Endodermal cell (in vitro differentiated cells): ENCODE data around the gene DCAF15. TPM values are rescaled to one million over a fixed set of nuclear protein-coding genes. Genes with fewer than 3 reads are reported as not detected.

Source experiments
- DNase-seq: peaks from one replicate; pipeline ENCODE4 v3.0.0-alpha.2; 2017
- H3K27ac ChIP-seq: 2 replicates; pipeline ENCODE4 v1.5.1; 2013; ENCODE audit warnings: mild to moderate bottlenecking, low read depth, low read length, moderate library complexity
- H3K27me3 ChIP-seq: 2 replicates; pipeline ENCODE4 v1.6.1; 2013; ENCODE audit warnings: mild to moderate bottlenecking, low read length, moderate library complexity; ENCODE audit not compliant: insufficient read depth, control insufficient read depth, poor library complexity, severe bottlenecking
- H3K36me3 ChIP-seq: 2 replicates; pipeline ENCODE4 v1.7.0; 2013; ENCODE audit warnings: mild to moderate bottlenecking, low read length, moderate library complexity; ENCODE audit not compliant: control insufficient read depth, insufficient read depth
- H3K4me1 ChIP-seq: one replicate; pipeline ENCODE4 v1.7.0; 2013; ENCODE audit warnings: low read length; ENCODE audit not compliant: control insufficient read depth, insufficient read depth
- H3K4me3 ChIP-seq: 2 replicates; pipeline ENCODE4 v1.5.1; 2013; ENCODE audit warnings: mild to moderate bottlenecking, low read length, moderate library complexity
- H3K9ac ChIP-seq: 2 replicates; pipeline ENCODE4 v1.6.1; 2013; ENCODE audit warnings: mild to moderate bottlenecking, low read length, moderate library complexity; ENCODE audit not compliant: poor library complexity, severe bottlenecking; ENCODE audit errors: extremely low read depth
- H3K9me3 ChIP-seq: 2 replicates; pipeline ENCODE4 v1.6.1; 2013; ENCODE audit warnings: mild to moderate bottlenecking, low read length, moderate library complexity; ENCODE audit not compliant: control insufficient read depth
- H3K27ac Mint-ChIP-seq: 2 replicates; pipeline ENCODE4 v1.8.0; 2020; ENCODE audit warnings: mixed read lengths
- H3K27me3 Mint-ChIP-seq: 2 replicates; pipeline ENCODE4 v1.8.0; 2021; ENCODE audit warnings: mild to moderate bottlenecking, mixed read lengths; ENCODE audit not compliant: insufficient read depth
- H3K36me3 Mint-ChIP-seq: 2 replicates; pipeline ENCODE4 v1.8.0; 2020; ENCODE audit warnings: low read depth, mixed read lengths
- H3K4me1 Mint-ChIP-seq: 2 replicates; pipeline ENCODE4 v1.8.0; 2020; ENCODE audit warnings: mixed read lengths
- H3K4me3 Mint-ChIP-seq: 2 replicates; pipeline ENCODE4 v1.8.0; 2020; ENCODE audit warnings: mild to moderate bottlenecking, moderate library complexity, mixed read lengths
- H3K9me3 Mint-ChIP-seq: 2 replicates; pipeline ENCODE4 v1.8.0; 2020; ENCODE audit warnings: mild to moderate bottlenecking, mixed read lengths
- CTCF ChIP-seq: fragments of 200-600 bp; sonication (generic); conservative IDR thresholded peaks from 2 replicates; pipeline ENCODE4 v1.5.0; 2021; ENCODE audit warnings: antibody characterized with exemption, mild to moderate bottlenecking
- WGBS, 2 experiments: methylation state at CpG; one replicate each; pipeline versions ENCODE4 v1.1.5 to v1.1.7; 2013; ENCODE audit warnings: missing lambda C conversion rate in 2 of 2, mixed read lengths in 1 of 2; ENCODE audit not compliant: insufficient coverage in 1 of 2, insufficient read length in 1 of 2; 5-methylcytosine and 5-hydroxymethylcytosine counted together
- total RNA-seq, 2 donors: library from RNA; stranded (reverse); fragmentation: NEBNext Ultra II Directional in 1 of 2; extraction: Animal tissue kit (Norgen Biotek cat#: 25700) in 1 of 2; gene quantifications; 2 replicates in 1 of 2; 3 replicates in 1 of 2; pipeline ENCODE4 v1.2.1, GENCODE V29; 2021

The DCAF15 gene
- total RNA-seq, 2 donors from 2014 or later = 62.4 to 72.9 TPM

DNA sequence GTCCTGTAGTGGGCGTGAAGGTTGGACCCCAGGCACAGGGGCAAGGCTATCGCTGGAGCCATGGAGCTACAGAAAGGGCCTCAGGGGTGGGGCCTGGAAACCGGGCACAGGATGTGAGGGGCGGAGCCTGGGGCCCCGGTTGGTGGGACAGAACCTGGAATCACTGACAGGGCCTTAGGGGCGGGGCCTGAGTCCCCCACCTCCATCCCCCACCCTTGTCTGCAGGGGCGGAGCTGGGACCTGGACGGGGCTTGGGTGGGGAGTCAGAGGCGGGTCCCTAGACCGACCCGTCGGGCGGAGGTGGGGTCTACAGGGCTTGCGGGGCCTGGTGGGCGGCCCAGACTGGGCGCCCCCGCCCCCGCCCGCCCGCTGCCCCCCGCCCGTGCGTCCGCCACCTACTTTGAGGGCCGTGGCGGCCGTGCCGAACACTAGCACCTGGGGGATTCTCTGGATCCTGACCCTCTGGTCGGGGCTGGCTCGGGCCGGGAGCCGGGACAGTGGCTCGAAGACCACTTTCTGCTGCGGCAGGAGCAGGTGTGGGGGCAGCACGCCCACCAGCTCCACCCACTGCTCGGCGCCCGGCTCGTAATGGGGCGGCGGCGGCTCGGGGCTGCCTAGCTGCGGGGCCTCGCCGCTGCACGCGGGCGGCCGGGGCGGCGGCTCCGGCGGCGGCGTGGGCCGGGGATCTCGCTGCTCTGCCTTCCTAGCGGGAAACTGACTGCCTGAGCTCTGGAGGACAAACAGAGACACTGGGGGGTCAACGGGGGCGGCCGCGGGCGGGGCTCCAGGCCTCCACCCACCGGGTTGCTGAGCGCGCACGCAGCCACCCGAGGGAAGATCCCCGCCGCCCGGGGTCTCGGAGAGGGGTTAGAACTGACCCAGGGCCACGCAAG is 26.3 kb downstream of the DCAF15 start:
- H3K27ac ChIP-seq = no peak overlapping the region
- peaks cover 10% of the 10 kb centered on the region for H3K4me1 Mint-ChIP-seq
- H3K9ac ChIP-seq = no peak overlapping the region
- no peaks in the 10 kb centered on the region for H3K27me3 ChIP-seq
- peak overlapping the region; percentile 75 for H3K27ac Mint-ChIP-seq
- no peaks in the 10 kb centered on the region for H3K27me3 Mint-ChIP-seq
- H3K4me3 Mint-ChIP-seq = peak overlapping the region; percentile 45
- peak; percentile 100 for DNase-seq
- no peaks in the 10 kb centered on the region for H3K4me1 ChIP-seq
- no peaks in the 10 kb centered on the region for H3K9me3 Mint-ChIP-seq
- H3K9me3 ChIP-seq = no peaks in the 10 kb centered on the region
- H3K36me3 ChIP-seq = peaks cover 13% of the 10 kb centered on the region
- 7 to 12% methylated on average over 17 to 74 of the region's 74 CpGs for WGBS, 2 experiments
- peaks cover 36% of the 10 kb centered on the region for H3K36me3 Mint-ChIP-seq
- peak overlapping the region; percentile 40 for H3K4me3 ChIP-seq
- TF ChIP-seq CTCF = no peak

DNA sequence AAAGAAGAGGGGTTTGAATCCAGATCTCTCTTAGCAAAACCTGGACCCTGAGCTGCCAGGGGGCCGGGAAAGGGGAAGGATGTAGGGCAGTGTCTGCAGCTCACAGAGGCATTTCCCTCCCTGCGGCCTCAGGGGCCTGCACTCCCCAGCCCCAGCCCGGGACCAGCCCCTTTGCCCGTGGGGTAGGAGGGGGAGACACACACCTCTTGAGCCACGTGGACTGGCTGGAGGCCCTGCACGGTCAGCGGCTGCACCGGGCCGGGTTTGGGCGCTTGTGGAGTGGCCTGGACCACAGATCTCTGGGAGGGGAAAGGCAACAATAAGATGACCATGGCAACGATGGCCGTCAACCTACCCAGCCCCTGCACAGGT is 26.9 kb downstream of the DCAF15 start:
- Mint-ChIP-seq H3K9me3 (no peaks in the 10 kb centered on the region), H3K4me1 (peaks cover 6% of the 10 kb centered on the region), H3K36me3 (peaks cover 32% of the 10 kb centered on the region), H3K27ac (no peak overlapping the region), H3K27me3 (no peaks in the 10 kb centered on the region), H3K4me3 (peak overlapping the region; percentile 45)
- Histone ChIP-seq H3K9me3 (no peaks in the 10 kb centered on the region), H3K9ac (no peak overlapping the region), H3K4me1 (no peaks in the 10 kb centered on the region), H3K36me3 (peaks cover 13% of the 10 kb centered on the region), H3K27ac (no peak overlapping the region), H3K27me3 (no peaks in the 10 kb centered on the region), H3K4me3 (peak overlapping the region; percentile 40)
- peak; percentile 70 for DNase-seq
- 37 to 54% methylated on average over 9 to 12 of the region's 12 CpGs for WGBS, 2 experiments
- TF ChIP-seq CTCF = no peak

- H3K4me3 Mint-ChIP-seq = peak overlapping the region; percentile 45
- H3K36me3 Mint-ChIP-seq = peaks cover 28% of the 10 kb centered on the region
- peaks cover 3% of the 10 kb centered on the region for H3K4me1 Mint-ChIP-seq
- no peak for DNase-seq
- no peaks in the 10 kb centered on the region for H3K27me3 ChIP-seq
- H3K36me3 ChIP-seq = peaks cover 13% of the 10 kb centered on the region
- no peak overlapping the region for H3K27ac Mint-ChIP-seq
- H3K9ac ChIP-seq = no peak overlapping the region
- WGBS, 2 experiments = 91 to 100% methylated on average over 2 to 12 of the region's 12 CpGs
- H3K27ac ChIP-seq = no peak overlapping the region
- no peaks in the 10 kb centered on the region for H3K27me3 Mint-ChIP-seq
- no peaks in the 10 kb centered on the region for H3K4me1 ChIP-seq
- H3K9me3 ChIP-seq = no peaks in the 10 kb centered on the region
- H3K9me3 Mint-ChIP-seq = no peaks in the 10 kb centered on the region
- H3K4me3 ChIP-seq = no peak overlapping the region
- no peak for TF ChIP-seq CTCF
Observed at GRCh38 chr19:13979686-13980085, 27.4 kb downstream of the DCAF15 start.
